ENCODE results near the gene CERS1.
A peak's percentile ranks its signal among the peaks of the same experiment; 100 is the strongest.

CERS1 gene

DNA sequence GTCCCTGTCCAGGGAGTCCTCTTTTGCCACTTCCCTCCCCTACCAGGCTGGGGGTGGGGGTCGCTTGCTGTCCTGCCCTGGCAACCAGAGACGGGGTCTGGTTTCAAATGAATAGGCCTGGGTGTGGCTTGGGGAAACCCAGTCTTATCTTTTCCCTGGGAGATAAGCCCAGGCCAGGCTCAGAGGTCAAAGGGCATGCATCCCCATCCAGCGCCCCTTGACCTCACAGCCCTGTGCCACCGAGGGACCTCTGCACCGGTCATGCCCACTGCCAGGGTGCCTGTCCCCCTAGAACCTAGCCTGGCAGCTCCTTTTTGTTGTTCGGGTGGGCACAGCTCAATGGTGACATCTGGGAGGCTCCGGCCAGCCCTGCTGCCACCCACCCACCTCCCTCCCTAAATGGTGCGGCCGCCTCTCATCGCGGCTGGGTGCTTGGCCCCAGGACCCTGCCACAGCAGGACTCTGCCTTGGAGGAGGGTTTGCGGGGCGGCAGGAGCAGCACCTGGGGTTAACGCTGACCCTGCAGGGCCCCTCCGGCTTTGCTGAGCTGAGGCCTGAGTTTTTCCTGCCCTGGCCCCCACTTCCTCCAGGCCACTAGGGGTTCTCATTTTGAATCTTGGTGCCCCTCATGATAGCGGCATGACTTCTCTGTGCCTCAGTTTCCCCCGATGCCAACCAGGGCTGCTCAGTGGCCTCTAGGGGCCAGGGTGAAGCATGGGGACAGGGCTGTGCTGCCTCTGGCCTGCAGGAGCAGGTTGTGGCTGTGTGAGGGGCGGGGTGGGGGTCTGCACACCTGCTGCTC lies 2.9 kb upstream of the CERS1 start:
- Histone ChIP-seq H3K4me3 (ENCODE audit: insufficient read depth, low read depth, low read length) (no peak overlapping the region), H3K4me1 (ENCODE audit: control insufficient read depth, insufficient read depth, low read length) (peaks cover 20% of the 10 kb centered on the region), H3K27ac (ENCODE audit: insufficient read depth, low read depth, low read length, poor library complexity, severe bottlenecking) (peak overlapping the region; percentile 47), H3K27me3 (ENCODE audit: control insufficient read depth, insufficient read depth, low read length, poor library complexity, severe bottlenecking) (peaks cover 7% of the 10 kb centered on the region), H3K36me3 (ENCODE audit: control insufficient read depth, insufficient read depth, low read length) (no peaks in the 10 kb centered on the region), H3K9me3 (ENCODE audit: control insufficient read depth, low read length) (no peaks in the 10 kb centered on the region)
- 72 to 74% methylated on average over 18 of the region's 18 CpGs for WGBS, 2 experiments

DNA sequence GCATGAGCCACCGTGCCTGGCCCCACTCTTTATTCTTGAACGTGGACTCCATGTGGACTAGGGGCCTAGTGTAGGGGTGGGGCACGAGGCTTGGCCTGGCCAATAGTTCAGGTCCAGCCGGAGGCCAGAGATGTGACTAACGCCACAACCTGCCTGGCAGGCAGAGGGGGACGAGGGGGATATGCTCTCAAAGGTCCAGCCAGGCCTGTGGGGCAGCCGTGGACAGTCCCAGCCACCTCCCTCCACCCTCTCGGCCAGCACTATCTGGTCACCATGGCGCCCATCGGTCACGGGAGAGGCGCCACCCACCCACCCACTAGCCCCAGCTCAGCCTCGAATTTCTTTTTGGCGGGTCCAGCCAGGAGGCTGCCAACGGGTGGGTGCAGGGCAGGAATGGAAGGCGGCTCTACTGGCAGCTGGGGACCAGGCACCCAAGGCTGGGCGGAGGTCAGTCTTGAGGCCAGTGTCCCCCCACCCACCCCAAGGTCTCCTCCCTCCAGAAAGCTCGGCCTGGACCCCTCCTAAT lies 2.2 kb upstream of the CERS1 start:
- peaks cover 7% of the 10 kb centered on the region for H3K27me3 ChIP-seq (ENCODE audit: control insufficient read depth, insufficient read depth, low read length, poor library complexity, severe bottlenecking)
- no peaks in the 10 kb centered on the region for H3K36me3 ChIP-seq (ENCODE audit: control insufficient read depth, insufficient read depth, low read length)
- H3K9me3 ChIP-seq (ENCODE audit: control insufficient read depth, low read length): no peaks in the 10 kb centered on the region
- H3K27ac ChIP-seq (ENCODE audit: insufficient read depth, low read depth, low read length, poor library complexity, severe bottlenecking): peak overlapping the region; percentile 47
- no peak overlapping the region for H3K4me3 ChIP-seq (ENCODE audit: insufficient read depth, low read depth, low read length)
- H3K4me1 ChIP-seq (ENCODE audit: control insufficient read depth, insufficient read depth, low read length): peaks cover 20% of the 10 kb centered on the region
- 71 to 74% methylated on average over 18 of the region's 18 CpGs for WGBS, 2 experiments

DNA sequence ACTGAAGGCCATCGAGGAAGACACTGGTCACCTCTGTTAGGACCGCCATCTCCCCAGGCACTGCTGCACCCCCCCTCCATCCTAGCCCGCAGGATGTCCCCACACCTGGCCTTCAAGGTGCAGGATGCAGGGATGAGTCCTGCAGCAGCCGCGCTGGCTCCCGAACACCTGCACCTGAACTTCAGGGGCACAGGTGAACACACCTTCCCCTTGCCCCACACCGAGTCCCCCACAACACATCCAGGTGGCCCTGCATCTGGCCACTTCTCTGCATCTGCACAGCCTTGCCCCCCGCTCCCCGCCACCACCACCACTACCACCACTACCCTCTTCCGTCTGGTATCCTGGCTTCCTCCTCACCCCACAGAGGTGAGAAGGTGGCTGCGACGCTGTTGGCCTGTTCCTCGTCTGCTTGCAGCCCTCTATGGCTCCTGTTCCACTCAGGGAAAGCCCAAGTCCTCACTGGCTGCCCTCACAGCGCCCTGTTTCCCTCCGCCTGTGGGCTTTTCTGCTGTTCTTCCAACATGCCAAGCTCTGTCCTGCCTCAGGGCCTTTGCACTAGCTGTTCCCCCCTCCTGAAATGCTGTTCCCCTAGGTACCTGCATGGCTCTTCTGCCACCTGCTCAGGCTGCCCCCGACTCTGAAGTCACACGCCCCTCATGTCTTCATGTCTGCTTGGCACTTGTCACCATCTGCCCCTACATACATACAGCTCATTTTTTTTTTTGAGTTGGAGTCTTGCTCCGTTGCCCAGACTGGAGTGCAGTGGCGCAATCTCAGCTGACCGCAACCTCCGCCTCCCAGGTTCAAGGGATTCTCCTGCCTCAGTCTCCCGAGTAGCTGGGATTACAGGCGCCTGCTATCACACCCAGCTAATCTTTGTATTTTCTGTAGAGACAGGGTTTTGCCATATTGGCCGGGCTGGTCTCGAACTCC lies 1.4 kb upstream of the CERS1 start:
- WGBS, 2 experiments: 92 to 93% methylated on average over 25 of the region's 25 CpGs
- no peaks in the 10 kb centered on the region for H3K9me3 ChIP-seq (ENCODE audit: control insufficient read depth, low read length)
- peaks cover 20% of the 10 kb centered on the region for H3K4me1 ChIP-seq (ENCODE audit: control insufficient read depth, insufficient read depth, low read length)
- no peak overlapping the region for H3K4me3 ChIP-seq (ENCODE audit: insufficient read depth, low read depth, low read length)
- H3K36me3 ChIP-seq (ENCODE audit: control insufficient read depth, insufficient read depth, low read length): no peaks in the 10 kb centered on the region
- peaks cover 7% of the 10 kb centered on the region for H3K27me3 ChIP-seq (ENCODE audit: control insufficient read depth, insufficient read depth, low read length, poor library complexity, severe bottlenecking)
- no peak overlapping the region for H3K27ac ChIP-seq (ENCODE audit: insufficient read depth, low read depth, low read length, poor library complexity, severe bottlenecking)

DNA sequence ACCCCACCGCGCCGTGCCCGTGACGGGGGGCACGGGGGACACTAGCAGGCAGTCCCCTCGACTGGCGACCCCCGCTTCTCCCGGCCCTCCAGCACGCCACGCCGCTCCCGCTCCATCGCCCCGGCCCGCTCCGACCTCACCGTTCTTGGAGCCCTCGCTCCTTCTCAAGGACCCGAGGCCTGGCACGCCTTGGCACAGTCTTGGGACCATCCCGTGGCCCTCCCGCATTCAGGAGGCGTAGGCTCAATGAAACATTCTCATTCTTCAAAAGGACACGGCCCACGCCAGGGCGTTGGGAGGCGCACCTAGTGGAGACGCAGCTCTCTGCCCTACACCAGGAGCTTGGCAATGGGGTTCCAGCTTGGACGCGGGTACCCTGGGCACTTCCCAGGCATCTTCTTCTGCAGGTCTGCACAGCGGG lies 473 bp upstream of the CERS1 start:
- Histone ChIP-seq H3K27ac (ENCODE audit: insufficient read depth, low read depth, low read length, poor library complexity, severe bottlenecking) (no peak overlapping the region), H3K4me1 (ENCODE audit: control insufficient read depth, insufficient read depth, low read length) (peaks cover 20% of the 10 kb centered on the region), H3K9me3 (ENCODE audit: control insufficient read depth, low read length) (no peaks in the 10 kb centered on the region), H3K27me3 (ENCODE audit: control insufficient read depth, insufficient read depth, low read length, poor library complexity, severe bottlenecking) (peaks cover 7% of the 10 kb centered on the region), H3K4me3 (ENCODE audit: insufficient read depth, low read depth, low read length) (peak overlapping the region; percentile 29), H3K36me3 (ENCODE audit: control insufficient read depth, insufficient read depth, low read length) (no peaks in the 10 kb centered on the region)
- WGBS, 2 experiments: 30% methylated on average over 33 of the region's 33 CpGs

DNA sequence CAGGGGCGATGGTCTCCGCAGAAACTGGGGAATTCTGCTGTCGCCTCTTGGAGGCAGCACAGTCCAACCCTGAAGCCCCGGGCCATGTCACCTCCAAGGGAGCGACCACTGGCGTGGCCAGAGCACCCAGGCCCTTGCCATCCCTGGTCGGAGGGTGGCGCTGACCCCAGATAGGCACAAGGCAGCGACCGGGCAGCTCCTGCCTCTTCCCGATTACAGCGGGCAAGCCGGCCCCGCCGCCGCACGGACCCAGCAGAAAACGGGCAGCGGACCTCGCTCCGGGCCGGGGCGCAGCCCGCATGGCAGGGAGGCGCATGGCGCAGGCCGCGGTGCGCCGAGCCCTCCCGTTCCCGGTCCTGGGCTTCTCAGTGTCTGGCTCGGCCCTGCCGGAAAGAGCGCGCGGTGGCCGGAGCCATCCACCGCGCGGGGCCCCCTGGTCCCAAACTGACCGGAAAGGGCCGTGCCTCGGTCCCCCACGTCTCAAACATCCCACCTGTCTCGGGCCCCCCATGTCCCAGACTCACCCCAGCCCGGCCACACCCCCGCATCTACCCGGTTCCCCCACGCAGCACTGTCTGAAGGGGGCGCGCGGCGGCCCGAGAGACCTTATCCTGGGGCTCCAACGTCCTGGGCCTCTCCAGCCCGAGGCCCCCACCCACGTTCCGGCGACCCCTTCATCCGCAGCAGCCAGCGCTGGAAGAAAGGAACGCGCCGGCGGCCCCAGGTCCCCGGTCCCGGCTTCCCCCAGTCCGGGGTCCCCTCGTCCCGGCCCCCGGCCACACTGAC lies 727 bp downstream of the CERS1 start:
- Histone ChIP-seq H3K4me1 (ENCODE audit: control insufficient read depth, insufficient read depth, low read length) (peaks cover 20% of the 10 kb centered on the region), H3K27ac (ENCODE audit: insufficient read depth, low read depth, low read length, poor library complexity, severe bottlenecking) (no peak overlapping the region), H3K4me3 (ENCODE audit: insufficient read depth, low read depth, low read length) (peak overlapping the region; percentile 75), H3K36me3 (ENCODE audit: control insufficient read depth, insufficient read depth, low read length) (no peaks in the 10 kb centered on the region), H3K27me3 (ENCODE audit: control insufficient read depth, insufficient read depth, low read length, poor library complexity, severe bottlenecking) (peaks cover 7% of the 10 kb centered on the region), H3K9me3 (ENCODE audit: control insufficient read depth, low read length) (no peaks in the 10 kb centered on the region)
- WGBS, 2 experiments: 0 to 1% methylated on average over 72 of the region's 72 CpGs

DNA sequence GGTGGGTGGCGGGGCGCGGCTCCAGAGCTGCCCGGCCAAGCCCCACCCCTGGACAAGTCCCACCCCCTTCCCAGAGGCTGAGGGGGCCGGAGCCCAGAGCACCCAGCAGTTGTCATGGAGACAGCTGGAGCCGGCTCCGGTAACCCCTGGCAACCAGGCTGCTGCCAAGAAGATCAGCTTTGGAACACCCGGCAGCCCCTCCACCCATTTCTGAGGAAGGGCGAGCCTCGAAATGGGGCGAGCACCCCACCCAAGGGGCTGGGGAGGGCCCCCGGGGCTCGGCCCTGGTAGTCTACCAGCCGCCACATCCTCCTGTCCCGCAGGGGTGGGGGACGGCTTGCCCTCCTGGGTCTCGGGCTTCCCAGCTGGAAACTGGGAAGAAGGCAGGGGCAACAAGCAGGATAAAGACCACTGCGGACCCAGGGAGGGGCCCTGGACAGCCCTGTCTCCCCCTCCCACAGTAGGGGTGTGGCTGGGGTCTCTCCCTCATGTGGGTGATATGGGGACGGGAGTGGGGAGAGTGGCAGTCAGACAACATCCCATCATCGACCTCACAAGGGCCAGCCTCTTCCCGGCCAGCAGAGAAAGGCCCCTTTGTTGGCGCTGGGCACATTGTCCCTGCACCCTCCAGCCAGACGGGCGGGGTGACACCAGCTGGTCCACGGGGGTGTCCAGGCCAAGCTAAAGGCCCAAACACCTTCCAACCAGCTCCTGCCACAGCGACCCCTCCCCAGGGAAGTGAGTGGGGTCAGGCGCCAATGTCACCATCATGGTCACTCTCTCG lies 1.5 kb downstream of the CERS1 start:
- Histone ChIP-seq H3K27ac (ENCODE audit: insufficient read depth, low read depth, low read length, poor library complexity, severe bottlenecking) (no peak overlapping the region), H3K4me3 (ENCODE audit: insufficient read depth, low read depth, low read length) (peak overlapping the region; percentile 75), H3K27me3 (ENCODE audit: control insufficient read depth, insufficient read depth, low read length, poor library complexity, severe bottlenecking) (peaks cover 7% of the 10 kb centered on the region), H3K4me1 (ENCODE audit: control insufficient read depth, insufficient read depth, low read length) (peaks cover 16% of the 10 kb centered on the region), H3K9me3 (ENCODE audit: control insufficient read depth, low read length) (no peaks in the 10 kb centered on the region), H3K36me3 (ENCODE audit: control insufficient read depth, insufficient read depth, low read length) (no peaks in the 10 kb centered on the region)
- 43 to 50% methylated on average over 27 to 28 of the region's 28 CpGs for WGBS, 2 experiments

DNA sequence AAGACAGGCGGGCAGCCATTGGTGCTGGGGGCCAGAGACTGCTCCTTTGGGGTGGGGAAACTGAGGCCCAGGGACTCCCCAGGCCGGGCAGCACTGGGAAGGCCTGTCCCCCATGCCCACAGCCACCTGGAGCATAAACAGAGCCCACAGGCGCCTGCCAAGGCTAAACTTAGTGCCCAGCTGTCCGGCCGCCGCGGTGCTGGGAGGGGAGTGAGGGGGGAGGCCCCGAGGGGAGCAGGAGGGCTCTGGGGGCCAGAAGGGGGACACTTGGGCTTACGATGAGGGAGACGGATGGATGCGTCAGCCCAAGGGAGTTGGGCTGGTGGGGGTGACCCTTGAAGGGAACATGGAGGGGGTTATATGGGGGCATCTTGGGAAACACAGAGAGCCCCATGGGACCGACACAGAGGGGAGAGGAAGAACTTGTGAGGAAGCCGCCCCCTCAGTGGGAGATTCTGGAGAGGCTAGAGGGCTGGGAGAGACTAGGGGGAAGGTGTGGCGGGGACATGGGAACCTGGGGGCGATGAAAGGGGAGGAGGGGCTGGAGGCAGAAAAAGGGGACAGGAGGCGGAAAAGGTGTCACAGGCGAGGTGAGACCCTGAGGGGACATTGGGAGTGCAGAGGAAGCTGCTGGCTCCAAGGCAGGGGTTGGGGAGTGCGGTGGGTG lies 2.2 kb downstream of the CERS1 start:
- no peak overlapping the region for H3K27ac ChIP-seq (ENCODE audit: insufficient read depth, low read depth, low read length, poor library complexity, severe bottlenecking)
- WGBS, 2 experiments: 86 to 88% methylated on average over 18 of the region's 18 CpGs
- H3K4me3 ChIP-seq (ENCODE audit: insufficient read depth, low read depth, low read length): no peak overlapping the region
- peaks cover 8% of the 10 kb centered on the region for H3K4me1 ChIP-seq (ENCODE audit: control insufficient read depth, insufficient read depth, low read length)
- peaks cover 7% of the 10 kb centered on the region for H3K27me3 ChIP-seq (ENCODE audit: control insufficient read depth, insufficient read depth, low read length, poor library complexity, severe bottlenecking)
- no peaks in the 10 kb centered on the region for H3K9me3 ChIP-seq (ENCODE audit: control insufficient read depth, low read length)
- H3K36me3 ChIP-seq (ENCODE audit: control insufficient read depth, insufficient read depth, low read length): no peaks in the 10 kb centered on the region

DNA sequence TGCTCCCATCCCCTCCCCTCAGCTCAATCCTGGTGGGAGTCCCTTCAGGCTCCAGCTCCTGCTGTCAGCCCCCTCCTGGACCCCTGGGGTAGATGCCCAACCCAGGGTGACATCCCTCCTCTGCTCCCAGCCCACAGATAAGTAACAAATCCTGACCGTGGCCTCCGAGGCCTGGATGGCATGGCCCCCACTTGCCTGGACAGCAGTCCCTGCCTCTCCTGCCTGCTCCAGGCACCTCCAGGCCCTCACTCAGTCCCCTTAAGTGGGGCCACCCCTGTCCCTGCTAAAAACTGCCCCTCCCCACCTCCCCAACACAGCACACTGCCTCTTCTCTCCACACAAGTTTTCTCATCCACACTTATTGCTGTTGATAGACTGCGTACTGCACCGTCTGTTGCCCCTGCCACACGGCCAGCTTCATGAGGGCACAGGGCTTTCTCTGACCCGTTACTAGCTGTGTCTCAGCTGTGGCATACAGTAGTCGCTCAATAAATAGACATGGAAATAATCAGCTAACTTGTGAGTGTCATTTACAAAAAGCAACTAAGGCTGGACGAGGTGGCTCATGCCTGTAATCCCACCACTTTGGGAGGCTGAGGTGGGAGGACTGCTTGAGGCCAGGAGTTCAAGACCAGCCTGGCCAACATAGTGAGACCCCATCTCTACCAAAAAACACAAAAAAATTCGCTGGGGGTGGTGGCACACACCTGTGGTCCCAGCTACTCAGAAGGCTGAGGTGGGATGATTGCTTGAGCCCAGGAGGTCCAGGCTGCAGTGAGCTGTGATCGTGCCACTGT lies 5.8 kb downstream of the CERS1 start:
- 87 to 93% methylated on average over 10 of the region's 10 CpGs for WGBS, 2 experiments
- H3K36me3 ChIP-seq (ENCODE audit: control insufficient read depth, insufficient read depth, low read length): no peaks in the 10 kb centered on the region
- no peaks in the 10 kb centered on the region for H3K4me1 ChIP-seq (ENCODE audit: control insufficient read depth, insufficient read depth, low read length)
- H3K27me3 ChIP-seq (ENCODE audit: control insufficient read depth, insufficient read depth, low read length, poor library complexity, severe bottlenecking): no peaks in the 10 kb centered on the region
- no peaks in the 10 kb centered on the region for H3K9me3 ChIP-seq (ENCODE audit: control insufficient read depth, low read length)
- no peak overlapping the region for H3K27ac ChIP-seq (ENCODE audit: insufficient read depth, low read depth, low read length, poor library complexity, severe bottlenecking)
- no peak overlapping the region for H3K4me3 ChIP-seq (ENCODE audit: insufficient read depth, low read depth, low read length)

Measured in ectodermal cell (in vitro differentiated cells).